Fibroblast of the aortic adventitia (primary cell): ENCODE results near the gene DUSP16. TPM values are rescaled to one million over a fixed set of nuclear protein-coding genes. Genes with fewer than 3 reads are reported as not detected.
A peak's percentile ranks its signal among the peaks of the same experiment; 100 is the strongest.

Experiments used
- DNase-seq: peaks from one replicate; pipeline ENCODE4 v3.0.0-alpha.2; 2010; ENCODE audit warnings: low read depth
- H3K4me3 ChIP-seq: 2 replicates; pipeline ENCODE4 v1.5.1; 2011; ENCODE audit warnings: low read depth, mild to moderate bottlenecking, control low read depth, low read length, moderate library complexity
- CTCF ChIP-seq: IDR thresholded peaks from 2 replicates; pipeline ENCODE4 v1.5.1; 2011; ENCODE audit warnings: mild to moderate bottlenecking, low read length, control low read depth, inconsistent platforms; ENCODE audit not compliant: insufficient read depth
- total RNA-seq: library from RNA; depleted of rRNA; stranded (reverse); fragments of >200 nt; gene quantifications from 2 replicates; pipeline ENCODE4 v1.2.3, GENCODE V29; 2012; ENCODE audit warnings: low replicate concordance

Gene DUSP16
- total RNA-seq = 5.9 and 6.8 TPM in 2 replicates

- DNase-seq = peak; percentile 95
- TF ChIP-seq CTCF = peak; percentile 6
- peak within 1 kb of the TSS; percentile 88 for H3K4me3 ChIP-seq
These were observed at the start of gene DUSP16 for GRCh38 chr12:12562585-12563261. Gene DUSP16 (minus strand): TSS chr12:12562863. CDS start chr12:12521098, 41,765 bp downstream.

GRCh38 chr12:12612358-12612757 is 49.7 kb upstream of the DUSP16 start:
- DNase-seq = peak; percentile 71
- no peak for TF ChIP-seq CTCF
- peak overlapping the region; percentile 90 for H3K4me3 ChIP-seq

- DNase-seq = peak; percentile 98
- H3K4me3 ChIP-seq = peak within 1 kb of the TSS; percentile 90
- no peak for TF ChIP-seq CTCF
These were observed 49.0 kb upstream of the DUSP16 start, which contains the start of gene CREBL2 for GRCh38 chr12:12611512-12612306. Gene CREBL2 (plus strand): TSS chr12:12611876. CDS start chr12:12612173, 297 bp downstream.

GRCh38 chr12:12610711-12611110 is 48.0 kb upstream of the DUSP16 start:
- no peak for DNase-seq
- TF ChIP-seq CTCF = no peak
- no peak overlapping the region for H3K4me3 ChIP-seq

- H3K4me3 ChIP-seq = no peak overlapping the region
- no peak for TF ChIP-seq CTCF
- DNase-seq = no peak
These were observed 47.0 kb upstream of the DUSP16 start for GRCh38 chr12:12609692-12610091.

- DNase-seq = peak; percentile 33
- TF ChIP-seq CTCF = no peak
- no peak overlapping the region for H3K4me3 ChIP-seq
These were observed 45.9 kb upstream of the DUSP16 start for GRCh38 chr12:12608557-12608957.
